ENCODE data around the gene ICOS.

DNA sequence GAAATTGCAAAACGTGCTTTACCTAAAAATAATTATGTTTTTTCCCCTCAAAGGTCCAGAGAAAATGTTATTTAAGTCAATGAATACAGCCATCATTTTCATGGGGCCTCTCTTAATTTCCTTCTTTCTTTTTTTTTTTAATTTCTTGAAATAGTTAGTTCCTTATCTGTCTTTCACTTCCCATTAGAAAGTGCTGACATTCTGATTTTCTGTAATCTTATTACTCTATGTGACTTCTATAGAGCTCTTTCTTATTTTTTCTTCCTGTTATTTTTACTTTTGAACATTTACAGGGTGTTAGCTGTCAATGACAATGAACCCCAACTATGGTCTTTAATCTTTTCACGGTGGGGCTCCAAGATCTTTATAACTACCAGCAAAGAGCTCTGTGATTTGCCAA lies 39.0 kb upstream of the ICOS start:
- TF ChIP-seq, protein P1, sequence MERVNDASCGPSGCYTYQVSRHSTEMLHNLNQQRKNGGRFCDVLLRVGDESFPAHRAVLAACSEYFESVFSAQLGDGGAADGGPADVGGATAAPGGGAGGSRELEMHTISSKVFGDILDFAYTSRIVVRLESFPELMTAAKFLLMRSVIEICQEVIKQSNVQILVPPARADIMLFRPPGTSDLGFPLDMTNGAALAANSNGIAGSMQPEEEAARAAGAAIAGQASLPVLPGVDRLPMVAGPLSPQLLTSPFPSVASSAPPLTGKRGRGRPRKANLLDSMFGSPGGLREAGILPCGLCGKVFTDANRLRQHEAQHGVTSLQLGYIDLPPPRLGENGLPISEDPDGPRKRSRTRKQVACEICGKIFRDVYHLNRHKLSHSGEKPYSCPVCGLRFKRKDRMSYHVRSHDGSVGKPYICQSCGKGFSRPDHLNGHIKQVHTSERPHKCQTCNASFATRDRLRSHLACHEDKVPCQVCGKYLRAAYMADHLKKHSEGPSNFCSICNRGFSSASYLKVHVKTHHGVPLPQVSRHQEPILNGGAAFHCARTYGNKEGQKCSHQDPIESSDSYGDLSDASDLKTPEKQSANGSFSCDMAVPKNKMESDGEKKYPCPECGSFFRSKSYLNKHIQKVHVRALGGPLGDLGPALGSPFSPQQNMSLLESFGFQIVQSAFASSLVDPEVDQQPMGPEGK (CRISPR knock-in tag; IDR thresholded peaks at IDR 0.05; ENCODE audit: borderline replicate concordance), result no peak
- TF ChIP-seq ZFP3 (CRISPR knock-in tag; IDR thresholded peaks at IDR 0.05), result no peak
- TF ChIP-seq CREB5 (CRISPR knock-in tag; IDR thresholded peaks at IDR 0.05; ENCODE audit: low read depth), result no peak
- TF ChIP-seq CSDC2 (CRISPR knock-in tag; IDR thresholded peaks at IDR 0.05), result no peak
- TF ChIP-seq RARB (CRISPR knock-in tag; IDR thresholded peaks at IDR 0.05), result no peak
- TF ChIP-seq ZNF565 (CRISPR knock-in tag; conservative IDR thresholded peaks at IDR 0.05; ENCODE audit: low read depth), result no peak
- TF ChIP-seq ZFP30 (CRISPR knock-in tag; IDR thresholded peaks at IDR 0.05), result no peak
- TF ChIP-seq TOX (CRISPR knock-in tag; IDR thresholded peaks at IDR 0.05; ENCODE audit: borderline replicate concordance), result no peak
- no peak for TF ChIP-seq BACH2 (CRISPR knock-in tag; IDR thresholded peaks at IDR 0.05; ENCODE audit: borderline replicate concordance)
- no peak for TF ChIP-seq SNAI2 (CRISPR knock-in tag; IDR thresholded peaks at IDR 0.05)
- no peak for TF ChIP-seq ESRRG (CRISPR knock-in tag; IDR thresholded peaks at IDR 0.05)

All from SK-N-SH treated with all-trans-retinoic acid at 6 μM for 48 hours (cell line).